GDM1 (cell line): ENCODE measurements around the gene TPD52L1.

ENCODE experiments used
- DNase-seq: peaks from one replicate; lab custom pipeline; 2025; lab: John Stamatoyannopoulos, UW

The TPD52L1 gene

DNA sequence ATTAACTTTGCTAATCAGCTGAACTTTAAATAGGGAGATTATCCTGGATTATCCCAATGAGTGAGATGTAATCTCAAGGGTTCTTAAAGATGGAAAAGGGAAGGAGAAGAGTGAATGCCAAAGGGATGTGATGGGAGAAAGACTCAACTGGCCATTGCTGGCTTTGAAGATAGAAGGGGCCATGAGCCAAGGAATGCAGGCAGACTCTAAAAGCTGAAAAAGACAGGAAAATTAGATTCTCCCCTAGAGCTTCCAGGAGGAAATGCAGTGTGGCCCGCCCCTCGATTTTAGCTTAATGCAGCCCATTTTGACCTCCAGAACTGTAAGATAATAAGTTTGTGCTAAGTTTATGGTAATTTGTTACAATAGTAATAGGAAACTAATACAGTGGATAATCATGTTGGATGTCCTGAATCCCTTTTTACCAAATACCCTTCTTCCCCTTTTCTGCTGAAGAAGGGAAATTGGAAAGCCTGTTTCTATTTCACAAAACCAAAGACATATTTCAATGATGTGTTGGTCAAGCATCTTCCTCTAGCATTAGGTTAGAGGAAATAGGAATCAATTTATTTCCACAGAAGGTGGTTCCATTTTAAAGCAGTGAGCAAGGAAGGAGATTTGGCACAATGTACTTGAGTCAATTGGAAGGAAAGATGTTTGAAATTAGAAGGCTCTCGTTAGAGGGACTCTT is 151.5 kb downstream of the TPD52L1 start:
- no peak for DNase-seq

DNA sequence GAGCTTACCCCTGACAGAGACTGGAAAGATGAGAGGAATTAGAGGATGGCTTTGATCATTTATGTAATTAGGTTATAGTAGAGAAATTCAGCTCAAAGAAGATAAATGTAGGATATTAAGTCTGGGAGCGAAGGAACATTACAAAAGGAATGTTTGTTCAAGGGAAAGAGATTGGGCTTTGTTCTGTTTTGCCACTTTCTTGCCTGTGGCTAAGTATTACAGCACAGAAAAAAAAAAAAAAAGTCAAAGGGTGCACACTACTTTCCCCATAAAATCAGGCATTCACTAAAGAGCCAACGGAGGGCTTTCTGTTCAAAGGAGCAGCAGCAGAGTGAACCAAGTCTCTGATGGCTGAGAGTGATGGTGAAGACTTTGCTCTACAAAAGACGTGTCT is 153.2 kb downstream of the TPD52L1 start:
- no peak for DNase-seq

DNA sequence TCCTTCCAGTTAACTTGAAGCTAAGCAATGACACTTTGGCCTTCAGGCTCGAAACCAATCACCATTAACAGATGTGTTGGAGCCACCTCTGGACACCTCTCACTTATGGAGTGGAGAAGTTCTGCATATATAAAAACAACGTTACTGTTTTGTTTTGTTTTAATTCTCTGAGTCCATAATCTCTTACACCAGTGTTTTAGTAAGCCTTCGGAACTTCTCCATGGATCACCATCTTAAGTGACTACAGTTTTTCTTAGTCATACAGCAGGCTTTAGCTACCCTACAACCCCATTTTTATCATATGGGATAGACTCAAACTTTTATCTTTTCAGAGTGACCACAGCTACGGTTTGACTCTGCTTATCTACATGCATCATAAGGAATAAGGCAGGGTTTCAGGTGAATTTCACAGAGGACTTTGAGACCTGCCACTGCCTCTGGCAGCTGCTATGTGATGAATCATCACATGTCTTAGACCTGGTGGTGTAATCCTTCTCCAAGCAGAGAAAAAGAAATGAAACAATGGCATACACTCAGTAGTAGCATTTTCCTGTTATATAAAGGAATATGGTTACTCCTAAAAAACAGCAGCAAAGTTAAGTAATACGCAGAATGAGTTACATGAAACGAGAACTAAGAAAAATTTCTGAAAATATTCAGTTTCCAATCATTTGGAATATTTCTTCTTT is 153.7 kb downstream of the TPD52L1 start:
- no peak for DNase-seq

- no peak for DNase-seq
Observed at GRCh38 chr6:125307964-125308615, 154.5 kb downstream of the TPD52L1 start.

GRCh38 chr6:125310994-125311649 is 157.5 kb downstream of the TPD52L1 start:
- peak; percentile 6 for DNase-seq

- DNase-seq, result no peak
Observed at GRCh38 chr6:125312478-125312877, 158.9 kb downstream of the TPD52L1 start.

- DNase-seq, result no peak
Observed at GRCh38 chr6:125312950-125313349, 159.4 kb downstream of the TPD52L1 start.
